PC-9 (cell line): Measurements from ENCODE around the gene NEO1.

Source experiments
- EZH2 ChIP-seq: fragments of 200-600 bp; sonication (generic); IDR thresholded peaks from 2 replicates; pipeline ENCODE4 v1.8.0; 2017; ENCODE audit warnings: antibody characterized with exemption, low read depth
- TF ChIP-seq, protein P1 (sequence below): fragments of 200-600 bp; sonication (generic); conservative IDR thresholded peaks from 2 replicates; pipeline ENCODE4 v1.6.1; 2017; ENCODE audit warnings: mixed run types, antibody characterized with exemption, mild to moderate bottlenecking, moderate library complexity

DNA sequence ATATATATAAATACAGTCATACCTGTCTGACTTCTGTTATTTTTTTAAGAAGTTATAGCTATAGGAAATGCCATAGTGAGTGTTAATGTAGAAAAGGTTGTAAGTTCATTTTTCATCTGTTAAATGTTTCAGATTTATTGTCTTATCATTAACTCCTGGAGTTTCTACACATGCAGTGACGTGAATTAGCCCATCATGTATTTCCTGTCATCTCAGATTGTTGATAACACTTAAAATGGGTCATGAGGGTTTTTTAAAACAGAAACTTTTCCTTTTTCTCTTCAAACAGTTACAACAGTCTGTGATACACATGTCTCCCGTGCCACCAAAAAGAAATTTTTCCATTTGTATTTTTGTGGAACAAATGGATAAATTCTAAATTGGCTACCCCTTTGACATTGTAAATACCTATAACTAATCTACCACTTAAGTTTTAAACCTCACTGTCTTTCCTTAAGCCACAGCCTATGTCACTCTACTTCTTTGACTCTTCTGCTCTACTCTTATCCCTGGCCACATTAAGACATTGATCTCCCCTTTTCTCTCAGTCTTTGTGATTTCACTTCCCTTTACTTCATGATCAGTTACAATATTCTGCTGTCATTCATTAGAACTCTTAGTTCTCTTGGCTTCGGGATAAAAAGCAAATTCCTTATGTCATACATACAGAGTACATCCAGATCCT, 89.1 kb downstream of the NEO1 start:
- TF ChIP-seq, protein P1, sequence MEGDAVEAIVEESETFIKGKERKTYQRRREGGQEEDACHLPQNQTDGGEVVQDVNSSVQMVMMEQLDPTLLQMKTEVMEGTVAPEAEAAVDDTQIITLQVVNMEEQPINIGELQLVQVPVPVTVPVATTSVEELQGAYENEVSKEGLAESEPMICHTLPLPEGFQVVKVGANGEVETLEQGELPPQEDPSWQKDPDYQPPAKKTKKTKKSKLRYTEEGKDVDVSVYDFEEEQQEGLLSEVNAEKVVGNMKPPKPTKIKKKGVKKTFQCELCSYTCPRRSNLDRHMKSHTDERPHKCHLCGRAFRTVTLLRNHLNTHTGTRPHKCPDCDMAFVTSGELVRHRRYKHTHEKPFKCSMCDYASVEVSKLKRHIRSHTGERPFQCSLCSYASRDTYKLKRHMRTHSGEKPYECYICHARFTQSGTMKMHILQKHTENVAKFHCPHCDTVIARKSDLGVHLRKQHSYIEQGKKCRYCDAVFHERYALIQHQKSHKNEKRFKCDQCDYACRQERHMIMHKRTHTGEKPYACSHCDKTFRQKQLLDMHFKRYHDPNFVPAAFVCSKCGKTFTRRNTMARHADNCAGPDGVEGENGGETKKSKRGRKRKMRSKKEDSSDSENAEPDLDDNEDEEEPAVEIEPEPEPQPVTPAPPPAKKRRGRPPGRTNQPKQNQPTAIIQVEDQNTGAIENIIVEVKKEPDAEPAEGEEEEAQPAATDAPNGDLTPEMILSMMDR, result no peak
- TF ChIP-seq EZH2, result no peak
